ENCODE results near the gene TACR1.

DNA sequence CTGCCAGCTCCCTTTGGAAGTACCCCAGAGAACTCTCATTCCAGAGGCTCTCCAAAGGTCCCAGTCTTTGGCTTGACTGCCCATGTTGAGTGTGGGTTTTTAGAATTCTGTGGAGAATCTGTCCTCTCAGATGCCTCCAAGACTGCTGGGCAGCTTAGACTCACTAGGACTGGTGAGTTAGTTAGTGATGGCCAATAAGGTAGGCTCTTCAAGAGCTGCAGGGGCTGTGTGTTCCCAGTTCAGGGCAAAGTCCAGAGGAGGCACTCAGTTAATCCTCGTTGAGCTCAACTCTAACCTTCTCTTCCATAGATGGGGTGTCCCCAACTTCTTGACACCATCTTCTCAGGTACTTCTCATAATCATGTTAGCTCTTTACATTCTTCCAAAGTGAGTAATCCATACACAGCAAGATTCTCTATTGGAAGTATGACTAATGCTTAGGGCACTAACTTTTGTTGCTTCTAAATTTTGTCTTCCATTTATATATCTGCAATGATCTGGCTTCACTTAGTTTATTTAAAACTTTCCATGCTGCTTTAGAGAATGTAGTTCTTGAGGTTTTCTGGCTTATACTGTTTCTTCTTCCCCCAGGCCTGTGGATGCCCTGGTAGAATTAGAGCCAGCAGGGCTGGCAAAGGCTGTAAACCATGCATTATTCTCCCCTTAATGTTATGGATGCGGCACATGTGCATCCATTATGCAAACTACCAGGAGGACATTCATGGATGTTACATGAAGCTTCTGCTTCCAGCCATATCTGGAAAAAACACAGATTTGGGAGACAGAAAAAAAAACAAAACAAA is 151.9 kb downstream of the TACR1 start:
- TF ChIP-seq, protein P1, sequence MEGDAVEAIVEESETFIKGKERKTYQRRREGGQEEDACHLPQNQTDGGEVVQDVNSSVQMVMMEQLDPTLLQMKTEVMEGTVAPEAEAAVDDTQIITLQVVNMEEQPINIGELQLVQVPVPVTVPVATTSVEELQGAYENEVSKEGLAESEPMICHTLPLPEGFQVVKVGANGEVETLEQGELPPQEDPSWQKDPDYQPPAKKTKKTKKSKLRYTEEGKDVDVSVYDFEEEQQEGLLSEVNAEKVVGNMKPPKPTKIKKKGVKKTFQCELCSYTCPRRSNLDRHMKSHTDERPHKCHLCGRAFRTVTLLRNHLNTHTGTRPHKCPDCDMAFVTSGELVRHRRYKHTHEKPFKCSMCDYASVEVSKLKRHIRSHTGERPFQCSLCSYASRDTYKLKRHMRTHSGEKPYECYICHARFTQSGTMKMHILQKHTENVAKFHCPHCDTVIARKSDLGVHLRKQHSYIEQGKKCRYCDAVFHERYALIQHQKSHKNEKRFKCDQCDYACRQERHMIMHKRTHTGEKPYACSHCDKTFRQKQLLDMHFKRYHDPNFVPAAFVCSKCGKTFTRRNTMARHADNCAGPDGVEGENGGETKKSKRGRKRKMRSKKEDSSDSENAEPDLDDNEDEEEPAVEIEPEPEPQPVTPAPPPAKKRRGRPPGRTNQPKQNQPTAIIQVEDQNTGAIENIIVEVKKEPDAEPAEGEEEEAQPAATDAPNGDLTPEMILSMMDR (IDR thresholded peaks at IDR 0.05): no peak
- TF ChIP-seq POLR2A (IDR thresholded peaks at IDR 0.05): no peak
- no peak for TF ChIP-seq EP300 (IDR thresholded peaks at IDR 0.05)
